22Rv1 (cell line): Measurements from ENCODE around the gene OR6V1.
A peak's percentile ranks its signal among the peaks of the same experiment; 100 is the strongest.
"Not testable (repeated sequence)": the region's sequence is repeated elsewhere in the genome, so short reads cannot be mapped to it uniquely, and the experiment has no call there.

Experiments used
- H3K27ac ChIP-seq: fragments of 450-650 bp; 2 replicates; pipeline ENCODE4 v1.5.1; 2017
- CTCF ChIP-seq: fragments of 450-650 bp; IDR thresholded peaks from 2 replicates; pipeline ENCODE4 v1.5.1; 2017; ENCODE audit warnings: mild to moderate bottlenecking
- ZFX ChIP-seq: fragments of 450-650 bp; IDR thresholded peaks from 2 replicates; pipeline ENCODE4 v1.6.1; 2017; ENCODE audit warnings: antibody characterized with exemption, borderline replicate concordance

The OR6V1 gene

DNA sequence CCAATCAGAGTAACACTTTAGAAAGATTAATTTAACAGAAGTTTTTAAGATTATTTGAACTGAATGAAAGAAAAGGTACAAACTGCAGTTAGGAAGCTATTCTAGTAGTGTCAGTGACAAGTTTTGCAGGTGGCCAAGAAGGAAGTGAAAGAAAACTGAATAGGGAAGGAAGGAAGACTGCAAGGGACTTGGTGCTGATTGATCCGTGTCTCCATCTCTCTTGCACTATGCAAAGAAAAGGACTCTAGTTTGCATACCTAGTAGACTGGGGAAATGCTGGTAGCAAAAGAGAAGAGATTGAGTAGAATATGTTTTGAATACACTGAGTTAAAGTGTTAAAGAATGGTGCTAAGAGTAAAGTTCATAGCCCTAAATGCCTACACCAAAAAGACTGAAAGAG, 33.0 kb downstream of the OR6V1 start:
- no peak for TF ChIP-seq ZFX
- TF ChIP-seq CTCF, result no peak
- H3K27ac ChIP-seq, result no peak overlapping the region

- not testable (repeated sequence) for H3K27ac ChIP-seq
These were observed 33.5 kb downstream of the OR6V1 start for GRCh38 chr7:143085610-143086009.

GRCh38 chr7:143088549-143089231, 36.5 kb downstream of the OR6V1 start:
- not testable (repeated sequence) for H3K27ac ChIP-seq

DNA sequence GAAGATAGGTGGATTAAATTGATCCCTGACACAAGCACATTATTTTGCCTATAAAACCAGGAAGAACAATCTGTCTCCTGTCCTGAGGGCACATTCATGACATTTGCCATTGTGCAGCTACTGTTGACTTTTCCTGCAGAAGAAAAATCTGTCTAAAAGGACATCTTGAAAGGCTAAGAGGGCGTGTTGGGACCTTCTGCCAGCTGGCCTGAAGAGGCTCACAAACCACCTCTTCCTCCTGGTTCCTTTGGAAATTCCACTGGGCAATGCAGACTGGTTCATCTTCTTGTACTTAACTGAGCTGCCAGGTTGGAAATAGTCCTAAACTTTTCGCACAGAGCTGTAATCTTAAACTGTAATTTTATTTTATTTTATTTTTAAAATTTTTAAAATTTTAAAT, 44.0 kb downstream of the OR6V1 start:
- TF ChIP-seq CTCF, result no peak
- TF ChIP-seq ZFX, result no peak
- peak overlapping the region; percentile 56 for H3K27ac ChIP-seq

- H3K27ac ChIP-seq, result not testable (repeated sequence)
These were observed 47.4 kb downstream of the OR6V1 start for GRCh38 chr7:143099579-143099978.
